GM23338 (cell line): ENCODE measurements around the gene SNTB2. TPM values are rescaled to one million over a fixed set of nuclear protein-coding genes. Genes with fewer than 3 reads are reported as not detected.

Source experiments
- ATAC-seq: fragments of 200-7000 bp; cut with Tn5 transposase; 3 replicates; pipeline ENCODE4 v1.9.1; 2020
- DNase-seq: peaks from one replicate; pipeline ENCODE4 v3.0.0-alpha.2; 2015; ENCODE audit warnings: low spot score
- H2AFZ ChIP-seq: fragments of 200-600 bp; sonication (generic); 2 replicates; pipeline ENCODE4 v1.8.0; 2016; ENCODE audit warnings: antibody characterized with exemption, mild to moderate bottlenecking, moderate library complexity
- H3F3A ChIP-seq: fragments of 200-600 bp; sonication (generic); replicated peaks from 2 replicates; pipeline ENCODE4 v1.8.0; 2017; ENCODE audit warnings: antibody characterized with exemption, mixed run types, low read depth
- H3K27ac ChIP-seq: fragments of 200-600 bp; sonication (generic); 2 replicates; pipeline ENCODE4 v1.6.1; 2016; ENCODE audit warnings: low read depth
- H3K27me3 ChIP-seq: fragments of 200-600 bp; sonication (generic); 2 replicates; pipeline ENCODE4 v1.8.0; 2016; ENCODE audit warnings: mild to moderate bottlenecking, mixed run types, moderate library complexity; ENCODE audit not compliant: insufficient read depth
- H3K36me3 ChIP-seq: fragments of 200-600 bp; sonication (generic); 2 replicates; pipeline ENCODE4 v1.8.0; 2016; ENCODE audit warnings: mild to moderate bottlenecking; ENCODE audit not compliant: insufficient read depth
- H3K4me1 ChIP-seq: fragments of 200-600 bp; sonication (generic); 2 replicates; pipeline ENCODE4 v1.8.0; 2016; ENCODE audit warnings: mild to moderate bottlenecking, moderate library complexity; ENCODE audit not compliant: insufficient read depth
- H3K4me2 ChIP-seq: fragments of 200-600 bp; sonication (generic); 2 replicates; pipeline ENCODE4 v1.7.1; 2017; ENCODE audit warnings: mixed run types
- H3K4me3 ChIP-seq: fragments of 200-600 bp; sonication (generic); 2 replicates; pipeline ENCODE4 v1.6.1; 2016; ENCODE audit warnings: mixed run types
- H3K79me2 ChIP-seq: fragments of 200-600 bp; sonication (generic); replicated peaks from 2 replicates; pipeline ENCODE4 v1.8.0; 2017; ENCODE audit warnings: mild to moderate bottlenecking; ENCODE audit not compliant: insufficient read depth
- H3K9me2 ChIP-seq: fragments of 200-600 bp; sonication (generic); 2 replicates; pipeline ENCODE4 v1.8.0; 2017; ENCODE audit not compliant: insufficient read depth
- H4K20me1 ChIP-seq: fragments of 200-600 bp; sonication (generic); replicated peaks from 2 replicates; pipeline ENCODE4 v1.8.0; 2017; ENCODE audit warnings: mild to moderate bottlenecking; ENCODE audit not compliant: insufficient read depth
- H3K27ac Mint-ChIP-seq: 2 replicates; pipeline ENCODE4 v1.8.0; 2020; ENCODE audit warnings: inconsistent platforms, mild to moderate bottlenecking, moderate library complexity, mixed read lengths
- H3K27me3 Mint-ChIP-seq: 3 replicates; pipeline ENCODE4 v1.8.0; 2022; ENCODE audit warnings: low read depth, mild to moderate bottlenecking, moderate library complexity, mixed read lengths, inconsistent platforms; ENCODE audit not compliant: insufficient read depth, poor library complexity
- H3K36me3 Mint-ChIP-seq: 3 replicates; pipeline ENCODE4 v1.8.0; 2021; ENCODE audit warnings: low read depth, mild to moderate bottlenecking, inconsistent platforms, moderate library complexity, mixed read lengths
- H3K4me1 Mint-ChIP-seq: 3 replicates; pipeline ENCODE4 v1.8.0; 2020; ENCODE audit warnings: mild to moderate bottlenecking, inconsistent platforms, mixed read lengths
- H3K4me3 Mint-ChIP-seq: 3 replicates; pipeline ENCODE4 v1.8.0; 2021; ENCODE audit warnings: moderate library complexity, mild to moderate bottlenecking, inconsistent platforms, mixed read lengths
- H3K9me3 Mint-ChIP-seq: 3 replicates; pipeline ENCODE4 v1.8.0; 2020; ENCODE audit warnings: moderate library complexity, mild to moderate bottlenecking, inconsistent platforms, mixed read lengths
- CREB1 ChIP-seq: fragments of 250-450 bp; sonication (Bioruptor Pico); IDR thresholded peaks from 2 replicates; pipeline ENCODE4 v1.5.0; 2020; ENCODE audit warnings: low read depth, mild to moderate bottlenecking, moderate library complexity
- CTCF ChIP-seq, 2 experiments: fragments of 200-600 bp in 1 of 2; sonication (generic) in 1 of 2; conservative IDR thresholded peaks; 2 replicates each; pipeline versions ENCODE4 v1.5.1 to v1.6.1; 2016 to 2017; ENCODE audit warnings: antibody characterized with exemption in 2 of 2, low read depth in 2 of 2, mild to moderate bottlenecking in 2 of 2, moderate library complexity in 1 of 2
- ETS1 ChIP-seq: IDR thresholded peaks from 2 replicates; pipeline ENCODE4 v1.6.1; 2016; ENCODE audit warnings: antibody characterized with exemption
- EZH2 ChIP-seq: fragments of 200-600 bp; sonication (generic); IDR thresholded peaks from one replicate; pipeline ENCODE4 v1.8.0; 2017; ENCODE audit warnings: antibody characterized with exemption, mild to moderate bottlenecking, low read depth; ENCODE audit not compliant: unreplicated experiment
- EZH2phosphoT487 ChIP-seq: fragments of 200-600 bp; sonication (generic); IDR thresholded peaks from one replicate; pipeline ENCODE4 v1.8.1; 2018; ENCODE audit warnings: antibody characterized with exemption; ENCODE audit not compliant: unreplicated experiment
- JUNB ChIP-seq: IDR thresholded peaks from one replicate; pipeline ENCODE4 v1.6.1; 2016; ENCODE audit warnings: antibody characterized with exemption; ENCODE audit not compliant: unreplicated experiment
- NANOG ChIP-seq: IDR thresholded peaks from 2 replicates; pipeline ENCODE4 v1.6.1; 2016; ENCODE audit warnings: antibody characterized with exemption, borderline replicate concordance
- POLR2AphosphoS5 ChIP-seq: IDR thresholded peaks from 2 replicates; pipeline ENCODE4 v1.6.1; 2016; ENCODE audit warnings: antibody characterized with exemption, low read depth
- REST ChIP-seq: IDR thresholded peaks from one replicate; pipeline ENCODE4 v1.6.1; 2018; ENCODE audit warnings: antibody characterized with exemption; ENCODE audit not compliant: unreplicated experiment
- STAT1 ChIP-seq: IDR thresholded peaks from one replicate; pipeline ENCODE4 v1.6.1; 2016; ENCODE audit warnings: antibody characterized with exemption; ENCODE audit not compliant: unreplicated experiment
- ZNF114 ChIP-seq: fragments of 250-450 bp; sonication (Bioruptor Pico); IDR thresholded peaks from 2 replicates; pipeline ENCODE4 v1.5.0; 2020; ENCODE audit warnings: mild to moderate bottlenecking, moderate library complexity
- ZNF331 ChIP-seq: fragments of 250-450 bp; sonication (Bioruptor Pico); IDR thresholded peaks from 2 replicates; pipeline ENCODE4 v1.5.0; 2020; ENCODE audit warnings: low read depth, mild to moderate bottlenecking, moderate library complexity
- ZNF462 ChIP-seq: fragments of 250-450 bp; sonication (Bioruptor Pico); IDR thresholded peaks from 2 replicates; pipeline ENCODE4 v1.5.0; 2020; ENCODE audit warnings: mild to moderate bottlenecking, moderate library complexity
- polyA plus RNA-seq: library from polyadenylated mRNA; unstranded; fragments of >200 nt; fragmentation: Nextera tagmentation; extraction: Ambion mirVana; gene quantifications from 2 replicates; pipeline ENCODE4 v1.2.1, GENCODE V29; 2016
- total RNA-seq: library from RNA; depleted of rRNA; stranded (reverse); fragments of >200 nt; shearing (Covaris generic); gene quantifications from 2 replicates; pipeline ENCODE4 v1.2.3, GENCODE V29; 2014

The SNTB2 gene
- total and polyA plus RNA-seq, 2 experiments from 2014 or later = 4.8 to 42.7 TPM

- Histone ChIP-seq H3K4me1 (no peaks in the 10 kb centered on the region), H3F3A (peaks cover 3% of the 10 kb centered on the region; the same call in 1 of the 2 replicates), H3K27me3 (no peaks in the 10 kb centered on the region), H2AFZ (no peak overlapping the region), H4K20me1 (no peaks in the 10 kb centered on the region), H3K79me2 (peaks cover 7% of the 10 kb centered on the region), H3K36me3 (peaks cover 23% of the 10 kb centered on the region), H3K9me2 (no peaks in the 10 kb centered on the region), H3K27ac (0 out of 2 replicates have a peak overlapping the region, but pooled peaks have one; percentile 19), H3K4me2 (no peak overlapping the region), H3K4me3 (no peak overlapping the region)
- Mint-ChIP-seq H3K36me3 (peaks cover 29% of the 10 kb centered on the region), H3K27me3 (no peaks in the 10 kb centered on the region), H3K27ac (no peak overlapping the region; the same call in 1 of the 2 replicates), H3K4me3 (no peak overlapping the region), H3K9me3 (no peaks in the 10 kb centered on the region), H3K4me1 (no peaks in the 10 kb centered on the region)
- ATAC-seq (no peak), DNase-seq (no peak)
- TF ChIP-seq NANOG (no peak), ETS1 (no peak), STAT1 (no peak), JUNB (no peak), ZNF331 (CRISPR knock-in tag) (no peak), EZH2 (no peak), ZNF462 (CRISPR knock-in tag) (no peak), ZNF114 (no peak), CREB1 (CRISPR knock-in tag) (no peak), REST (no peak), EZH2phosphoT487 (no peak), POLR2AphosphoS5 (no peak), CTCF (conservative IDR thresholded peaks at IDR 0.05; ENCODE audit: low read depth in 2 of 2) (no peak)
These were observed 159.7 kb downstream of the SNTB2 start for GRCh38 chr16:69346683-69347082.
